NK-92 (cell line): ENCODE results near the gene CDK5RAP2.
"Not testable (repeated sequence)": the region's sequence is repeated elsewhere in the genome, so short reads cannot be mapped to it uniquely, and the experiment has no call there.

Source experiments
- DNase-seq: peaks from one replicate; lab custom pipeline; 2025; ENCODE audit not compliant: unreplicated experiment; lab: John Stamatoyannopoulos, UW

CDK5RAP2 gene

GRCh38 chr9:120580051-120580896 is at the start of gene CDK5RAP2:
Gene CDK5RAP2, minus strand, starts transcription at chr9:120580167. Its CDS starts 189 bp downstream, at chr9:120579978.
- DNase-seq: peak; percentile 48

GRCh38 chr9:120628925-120629497 is 49.0 kb upstream of the CDK5RAP2 start:
- not testable (repeated sequence) for DNase-seq

- DNase-seq: no peak
These were observed 48.4 kb upstream of the CDK5RAP2 start for GRCh38 chr9:120628207-120628924.

GRCh38 chr9:120627073-120627472 is 47.1 kb upstream of the CDK5RAP2 start:
- no peak for DNase-seq

- no peak for DNase-seq
These were observed 46.5 kb upstream of the CDK5RAP2 start for GRCh38 chr9:120626512-120626911.

GRCh38 chr9:120625222-120625621 is 45.3 kb upstream of the CDK5RAP2 start:
- no peak for DNase-seq

- no peak for DNase-seq
These were observed 42.8 kb upstream of the CDK5RAP2 start for GRCh38 chr9:120622790-120623189.

GRCh38 chr9:120621941-120622340 is 42.0 kb upstream of the CDK5RAP2 start:
- DNase-seq: no peak

GRCh38 chr9:120619751-120620655 is 40.0 kb upstream of the CDK5RAP2 start:
- no peak for DNase-seq

GRCh38 chr9:120616966-120617935 is 37.3 kb upstream of the CDK5RAP2 start:
- DNase-seq: no peak

GRCh38 chr9:120612218-120612617 is 32.3 kb upstream of the CDK5RAP2 start:
- no peak for DNase-seq

GRCh38 chr9:120611690-120612068 is 31.7 kb upstream of the CDK5RAP2 start:
- DNase-seq: no peak

- no peak for DNase-seq
These were observed 31.2 kb upstream of the CDK5RAP2 start for GRCh38 chr9:120610975-120611689.

GRCh38 chr9:120609636-120610035 is 29.7 kb upstream of the CDK5RAP2 start:
- DNase-seq: no peak

- DNase-seq: no peak
These were observed 28.5 kb upstream of the CDK5RAP2 start for GRCh38 chr9:120608421-120608820.

GRCh38 chr9:120603591-120603990 is 23.6 kb upstream of the CDK5RAP2 start:
- no peak for DNase-seq

GRCh38 chr9:120603010-120603409 is 23.0 kb upstream of the CDK5RAP2 start:
- DNase-seq: no peak

GRCh38 chr9:120593955-120594277 is 13.9 kb upstream of the CDK5RAP2 start:
- no peak for DNase-seq

- DNase-seq: no peak
These were observed 13.4 kb upstream of the CDK5RAP2 start for GRCh38 chr9:120593250-120593954.
